Endothelial cell of umbilical vein (primary cell): Measurements from ENCODE around the gene GABPB2. TPM values are rescaled to one million over a fixed set of nuclear protein-coding genes. Genes with fewer than 3 reads are reported as not detected.

ENCODE experiments used
- Bru-seq: library from RNA; stranded (reverse); fragments of 400-500 nt; gene quantifications from one replicate; lab custom pipeline; 2021; lab: Mats Ljungman, UMichigan
- BruChase-seq, 2 experiments: library from RNA; stranded (reverse); fragments of 400-500 nt; gene quantifications; one replicate each; lab custom pipeline; 2021; lab: Mats Ljungman, UMichigan
- BruUV-seq: library from RNA; stranded (reverse); fragments of 400-500 nt; replicated peaks from 2 replicates; lab custom pipeline; 2021; lab: Mats Ljungman, UMichigan
- CTCF ChIA-PET: fragments of 300-600, 350-600 bp; sonication (Branson Sonifier 250); formaldehyde crosslinking; loops from one replicate; lab custom pipeline; 2021; ENCODE audit warnings: antibody characterized with exemption, inconsistent platforms; lab: Charles Lee
- POLR2A ChIA-PET: fragments of 300-600, 350-600 bp; sonication (Branson Sonifier 250); formaldehyde crosslinking; loops from one replicate; lab custom pipeline; 2021; ENCODE audit warnings: antibody characterized with exemption, inconsistent platforms; lab: Charles Lee
- DNase-seq: peaks from one replicate; pipeline ENCODE4 v3.0.0-alpha.2; 2011; ENCODE audit warnings: low read depth, low spot score
- FAIRE-seq: peaks from 2 replicates; lab custom pipeline; 2011; peaks lifted over from hg19 to GRCh38; lab: Jason Lieb, UNC
- H2AFZ ChIP-seq: 2 replicates; pipeline ENCODE4 v1.6.0; 2012; ENCODE audit warnings: low read depth, low read length, control low read depth, inconsistent platforms
- H3K27ac ChIP-seq: 2 replicates; pipeline ENCODE4 v1.5.1; 2011; ENCODE audit warnings: low read depth, mild to moderate bottlenecking, control low read depth, low read length, moderate library complexity; ENCODE audit not compliant: insufficient read depth
- H3K27me3 ChIP-seq, 2 experiments: 2 replicates each; pipeline versions ENCODE4 v1.6.0 to v1.6.1; 2011; ENCODE audit warnings: low read length in 2 of 2, mixed read lengths in 1 of 2; ENCODE audit not compliant: control insufficient read depth in 2 of 2, insufficient read depth in 2 of 2
- H3K36me3 ChIP-seq, 2 experiments: 2 replicates in 1 of 2; 3 replicates in 1 of 2; pipeline ENCODE4 v1.5.1; 2011; ENCODE audit warnings: low read length in 2 of 2, mild to moderate bottlenecking in 1 of 2, moderate library complexity in 1 of 2; ENCODE audit not compliant: control insufficient read depth in 2 of 2, insufficient read depth in 2 of 2; ENCODE audit errors: extremely low read depth in 1 of 2
- H3K4me1 ChIP-seq: 3 replicates; pipeline ENCODE4 v1.5.1; 2011; ENCODE audit warnings: mild to moderate bottlenecking, low read length; ENCODE audit not compliant: control insufficient read depth, insufficient read depth; ENCODE audit errors: extremely low read depth
- H3K4me2 ChIP-seq: 2 replicates; pipeline ENCODE4 v1.6.1; 2011; ENCODE audit warnings: low read length, control low read depth, mixed read lengths; ENCODE audit not compliant: insufficient read depth
- H3K4me3 ChIP-seq, 3 experiments: fragments of 200-600 bp in 1 of 3; sonication (generic), shearing (Covaris generic) in 1 of 3; replicated peaks in 1 of 3; 2 replicates each; pipeline ENCODE4 v1.5.1; 2011 to 2016; ENCODE audit warnings: control low read depth in 3 of 3, low read length in 3 of 3, mild to moderate bottlenecking in 2 of 3, inconsistent platforms in 1 of 3, low read depth in 1 of 3, moderate library complexity in 1 of 3; ENCODE audit not compliant: insufficient read depth in 1 of 3
- H3K79me2 ChIP-seq: 2 replicates; pipeline ENCODE4 v1.6.0; 2012; ENCODE audit warnings: low read length, inconsistent platforms; ENCODE audit not compliant: control insufficient read depth, insufficient read depth
- H3K9ac ChIP-seq: replicated peaks from 2 replicates; pipeline ENCODE3; 2011; ENCODE audit warnings: low read length, control low read depth; ENCODE audit not compliant: insufficient read depth; ENCODE audit errors: extremely low read depth
- H3K9me1 ChIP-seq: replicated peaks from 3 replicates; pipeline ENCODE4 v1.6.0; 2011; ENCODE audit warnings: mild to moderate bottlenecking, low read length; ENCODE audit not compliant: control insufficient read depth, insufficient read depth; ENCODE audit errors: extremely low read depth
- H3K9me3 ChIP-seq: replicated peaks from 2 replicates; pipeline ENCODE4 v1.5.1; 2012; ENCODE audit warnings: low read length, inconsistent platforms; ENCODE audit not compliant: control insufficient read depth, insufficient read depth
- H4K20me1 ChIP-seq: replicated peaks from 2 replicates; pipeline ENCODE3; 2011; ENCODE audit warnings: mild to moderate bottlenecking, low read length; ENCODE audit not compliant: control insufficient read depth, insufficient read depth; ENCODE audit errors: extremely low read depth
- CTCF ChIP-seq, 2 donors: IDR thresholded peaks; 1 replicate in 1 of 2; 2 replicates in 1 of 2; pipeline ENCODE4 v1.5.1; 2011; ENCODE audit warnings: low read length in 2 of 2, mild to moderate bottlenecking in 2 of 2, moderate library complexity in 2 of 2, control low read depth in 1 of 2, inconsistent platforms in 1 of 2, low read depth in 1 of 2; ENCODE audit not compliant: insufficient read depth in 1 of 2; ENCODE audit errors: extremely low read depth in 1 of 2
- EZH2 ChIP-seq: IDR thresholded peaks from 2 replicates; pipeline ENCODE4 v1.6.1; 2012; ENCODE audit warnings: borderline replicate concordance, low read depth, mild to moderate bottlenecking, moderate library complexity, low read length, inconsistent platforms; ENCODE audit not compliant: severe bottlenecking
- FOS ChIP-seq: IDR thresholded peaks from 2 replicates; pipeline ENCODE4 v1.6.1; 2011; ENCODE audit warnings: mild to moderate bottlenecking, low read length, moderate library complexity, borderline replicate concordance; ENCODE audit not compliant: insufficient read depth
- GATA2 ChIP-seq: IDR thresholded peaks from 2 replicates; pipeline ENCODE4 v1.7.0; 2011; ENCODE audit warnings: low read depth, mild to moderate bottlenecking, moderate library complexity, mixed read lengths, low read length; ENCODE audit not compliant: insufficient read length, insufficient read depth
- JUN ChIP-seq: IDR thresholded peaks from 2 replicates; pipeline ENCODE4 v1.6.1; 2011; ENCODE audit warnings: borderline replicate concordance, low read depth; ENCODE audit not compliant: insufficient read length, insufficient read depth
- MYC ChIP-seq: IDR thresholded peaks from one replicate; pipeline ENCODE4 v1.6.1; 2011; ENCODE audit warnings: mild to moderate bottlenecking, low read depth, low read length
- POLR2A ChIP-seq: IDR thresholded peaks from 2 replicates; pipeline ENCODE4 v1.6.1; 2012; ENCODE audit warnings: low read depth, mild to moderate bottlenecking, control low read depth, low read length
- POLR2AphosphoS5 ChIP-seq: IDR thresholded peaks from 2 replicates; pipeline ENCODE4 v1.6.1; 2012; ENCODE audit warnings: low read depth, mild to moderate bottlenecking, control low read depth, low read length, moderate library complexity; ENCODE audit not compliant: insufficient read depth
- dilution Hi-C: fragments of 300-500 bp; cut with MboI; formaldehyde crosslinking; loops from one replicate; pipeline ENCODE4 v1.15.0; 2019; ENCODE audit warnings: low sequenced_read_pairs; ENCODE audit not compliant: extremely low pct_ligation_motif_present
- intact Hi-C: fragments of 100-400 bp; cut with micrococcal nuclease; formaldehyde crosslinking; loops from one replicate; pipeline ENCODE4 v1.10.0; 2022
- long read RNA-seq: library from polyadenylated mRNA; stranded (forward); transcript quantifications from one replicate; pipeline ENCODE4 v2.0.0, GENCODE V29; 2021
- polyA minus RNA-seq, 3 experiments: library from RNA; depleted of rRNA, polyadenylated mRNA; stranded (reverse); fragments of >200 nt; gene quantifications; 1 replicate in 1 of 3; 2 replicates in 2 of 3; pipeline ENCODE4 v1.2.3, GENCODE V29; 2011
- polyA plus RNA-seq, 4 experiments: library from polyadenylated mRNA; depleted of rRNA in 3 of 4; stranded (reverse) in 3 of 4; unstranded in 1 of 4; fragments of >200 nt; gene quantifications; 2 replicates each; pipeline versions ENCODE4 v1.2.1 to v1.2.3, GENCODE V29; 2011 to 2012; ENCODE audit warnings: missing spikeins in 1 of 4
- total RNA-seq: library from RNA; stranded (reverse); gene quantifications from 2 replicates; pipeline ENCODE4 v1.2.3, GENCODE V29; 2021
- TF ChIP-seq, protein P1 (sequence below): IDR thresholded peaks from 2 replicates; pipeline ENCODE4 v1.6.1; 2011; ENCODE audit not compliant: insufficient read depth, insufficient read length

GABPB2 gene
- total RNA-seq (4.3 and 5.0 TPM in 2 replicates), polyA plus RNA-seq (2.6 and 3.6 TPM in 2 replicates), polyA minus RNA-seq (7.6 and 11.4 TPM in 2 replicates), Bru-seq, nascent RNA (percentile 45 among the genes with signal in this experiment), BruChase-seq, experiment 1, labeled RNA remaining after a 6-hour chase (percentile 56 among the genes with signal in this experiment), BruChase-seq, experiment 2, labeled RNA remaining after a 2-hour chase (percentile 51 among the genes with signal in this experiment)
- 5.9 TPM in 2 replicates for polyA plus RNA-seq (2011; cell fraction: cytosol; rRNA removed)
- 8.9 and 10.2 TPM in 2 replicates for polyA plus RNA-seq (2011; cell fraction: nucleus; rRNA removed)
- polyA plus RNA-seq (2012) = 1.3 and 2.9 TPM in 2 replicates
- polyA minus RNA-seq (2011; cell fraction: cytosol; rRNA and poly(A)+ RNA removed) = 14.1 TPM
- 3.2 and 7.6 TPM in 2 replicates for polyA minus RNA-seq (2011; cell fraction: nucleus; rRNA and poly(A)+ RNA removed)
- long read RNA-seq, partial matches to known transcripts = 1 of 4 reads
- long read RNA-seq, other reads (novel, unspliced or antisense) = 3 of 4 reads

DNA sequence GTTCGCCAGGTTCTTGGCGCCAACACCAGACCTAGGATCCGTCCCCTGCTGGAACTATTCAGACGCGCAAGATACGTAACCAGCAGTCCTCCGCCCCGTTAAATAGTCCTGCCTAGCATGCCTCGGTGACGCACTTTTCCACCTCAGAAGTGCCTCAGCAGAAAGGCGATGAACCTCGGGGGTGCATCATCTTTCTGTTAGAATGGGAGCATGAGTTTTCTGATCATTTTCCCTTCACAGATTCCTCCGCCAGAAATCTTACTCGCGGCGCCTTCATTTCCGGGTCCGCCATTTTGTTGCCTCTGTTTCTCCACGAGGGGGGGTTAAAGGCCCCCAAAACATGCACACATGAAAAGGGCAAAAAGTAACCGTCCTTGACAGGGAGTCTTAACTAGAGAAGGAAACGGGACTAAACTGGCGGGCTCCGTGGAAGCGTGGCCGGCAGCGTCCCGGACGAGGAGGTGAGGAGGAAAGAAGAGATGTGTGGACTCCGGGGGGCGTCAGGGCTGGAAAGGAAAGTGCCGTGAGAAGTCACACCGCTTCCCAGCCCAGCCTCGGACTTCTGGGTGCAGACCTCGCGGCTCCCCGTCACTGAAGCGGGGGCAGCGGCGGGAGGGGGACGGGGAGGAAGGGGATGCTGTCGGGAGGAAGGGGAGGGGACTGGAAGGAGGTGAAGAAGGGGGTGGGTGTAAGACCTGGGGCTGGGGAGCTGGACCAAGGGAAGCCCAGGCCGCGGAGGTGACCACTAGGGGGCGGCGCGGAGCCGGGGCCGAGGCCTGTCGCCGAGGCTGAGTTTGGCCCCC, at the start of gene GABPB2:
Gene GABPB2 (plus strand): TSS at position 288 of the 803 bp plus-strand sequence. CDS start 17,429 bp downstream, outside the sequence.
- H2AFZ ChIP-seq = peak within 1 kb of the TSS; percentile 7
- no peaks in the 10 kb centered on the region for H3K27me3 ChIP-seq
- ChIA-PET POLR2A (interaction anchor here (0.7 to 1.8 kb wide), 3 partner anchors 8 to 85 kb away, joined by 3 to 5 read pairs (median 3); partner anchors contain the start of gene MLLT11), CTCF (interaction anchor here (0.6 to 3.0 kb wide), 17 partner anchors 11 to 181 kb away, joined by 3 to 39 read pairs (median 5); partner anchors contain the start of genes C1orf56, CDC42SE1, LYSMD1 and MINDY1)
- H3K79me2 ChIP-seq = peaks cover 21% of the 10 kb centered on the region
- H3K4me2 ChIP-seq = peak within 1 kb of the TSS; percentile 15
- TF ChIP-seq, protein P1, sequence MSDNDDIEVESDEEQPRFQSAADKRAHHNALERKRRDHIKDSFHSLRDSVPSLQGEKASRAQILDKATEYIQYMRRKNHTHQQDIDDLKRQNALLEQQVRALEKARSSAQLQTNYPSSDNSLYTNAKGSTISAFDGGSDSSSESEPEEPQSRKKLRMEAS = no peak
- TF ChIP-seq MYC (peak; percentile 51), FOS (no peak), JUN (no peak), CTCF (IDR thresholded peaks at IDR 0.05; ENCODE audit: extremely low read depth in 1 of 2, insufficient read depth in 1 of 2, low read depth in 1 of 2, low read length in 2 of 2) (peak; percentile 79 to 99), GATA2 (no peak), POLR2AphosphoS5 (peak; percentile 84), POLR2A (no peak), EZH2 (no peak)
- H3K36me3 ChIP-seq = peaks cover 0 to 5% of the 10 kb centered on the region in 2 experiments
- H3K4me3 ChIP-seq = peak within 1 kb of the TSS; percentile 44 to 73 (median 62)
- H3K27ac ChIP-seq = peak within 1 kb of the TSS; percentile 80
- dilution Hi-C loops = no loop called here
- H4K20me1 ChIP-seq = no peaks in the 10 kb centered on the region
- H3K4me1 ChIP-seq = no peaks in the 10 kb centered on the region
- no peaks in the 10 kb centered on the region for H3K9me1 ChIP-seq
- peak; percentile 95 for DNase-seq
- no peaks in the 10 kb centered on the region for H3K9me3 ChIP-seq
- FAIRE-seq = peak; percentile 85
- H3K9ac ChIP-seq = peak within 1 kb of the TSS; percentile 84
- TSS peak; percentile 80 for BruUV-seq
- intact Hi-C loops = loop anchor here (1.0 to 2.0 kb wide), 7 partner anchors 9 to 181 kb away; partner anchors contain the start of genes PRUNE1, SCNM1, SEMA6C and TNFAIP8L2
